Measurements from ENCODE around the gene MPP1. TPM values are rescaled to one million over a fixed set of nuclear protein-coding genes. Genes with fewer than 3 reads are reported as not detected.

The MPP1 gene
- total RNA-seq, 6 experiments from 2014 or later: 17.0 to 22.7 (median 20.5) TPM

- Mint-ChIP-seq H3K27me3 (ENCODE audit: insufficient read depth) (peaks cover 2% of the 10 kb centered on the region), H3K9me3 (no peaks in the 10 kb centered on the region), H3K27ac (no peak overlapping the region), H3K4me1 (ENCODE audit: low read depth) (peaks cover 23% of the 10 kb centered on the region), H3K36me3 (ENCODE audit: low read depth) (peaks cover 36% of the 10 kb centered on the region), H3K4me3 (no peak overlapping the region)
- DNase-seq: no peak
- no peak for TF ChIP-seq CTCF (IDR thresholded peaks at IDR 0.05)
These were observed 29.6 kb downstream of the MPP1 start for GRCh38 chrX:154775419-154776349.

GRCh38 chrX:154774622-154775021, 30.7 kb downstream of the MPP1 start:
- H3K27ac Mint-ChIP-seq: no peak overlapping the region
- no peak overlapping the region for H3K4me3 Mint-ChIP-seq

GRCh38 chrX:154762537-154763296, 42.6 kb downstream of the MPP1 start, which contains the start of gene DKC1:
Gene DKC1 (plus strand): TSS chrX:154762864. CDS start chrX:154762966, 102 bp downstream.
- DNase-seq: peak; percentile 91
- Mint-ChIP-seq H3K27me3 (ENCODE audit: insufficient read depth) (no peaks in the 10 kb centered on the region; the same call in 1 of the 2 replicates), H3K4me3 (peak within 1 kb of the TSS; percentile 90), H3K27ac (peak within 1 kb of the TSS; percentile 90), H3K36me3 (ENCODE audit: low read depth) (peaks cover 6% of the 10 kb centered on the region; the same call in 1 of the 2 replicates), H3K9me3 (no peaks in the 10 kb centered on the region), H3K4me1 (ENCODE audit: low read depth) (peaks cover 11% of the 10 kb centered on the region; the same call in 1 of the 2 replicates)
- 0 out of 2 replicates have a peak, but pooled peaks have one; percentile 26 for TF ChIP-seq CTCF (IDR thresholded peaks at IDR 0.05)

More at GRCh38 chrX:154774622-154775021, 30.7 kb downstream of the MPP1 start:
- TF ChIP-seq CTCF (IDR thresholded peaks at IDR 0.05): no peak
- DNase-seq: no peak
- no peaks in the 10 kb centered on the region for H3K9me3 Mint-ChIP-seq
- peaks cover 39% of the 10 kb centered on the region for H3K36me3 Mint-ChIP-seq (ENCODE audit: low read depth)
- peaks cover 2% of the 10 kb centered on the region for H3K27me3 Mint-ChIP-seq (ENCODE audit: insufficient read depth)
- H3K4me1 Mint-ChIP-seq (ENCODE audit: low read depth): peaks cover 22% of the 10 kb centered on the region

GRCh38 chrX:154761977-154762536, 43.2 kb downstream of the MPP1 start:
- peak overlapping the region; percentile 89 for H3K4me3 Mint-ChIP-seq
- H3K27ac Mint-ChIP-seq: peak overlapping the region; percentile 61
- peaks cover 6% of the 10 kb centered on the region; the same call in 1 of the 2 replicates for H3K36me3 Mint-ChIP-seq (ENCODE audit: low read depth)
- no peaks in the 10 kb centered on the region; the same call in 1 of the 2 replicates for H3K27me3 Mint-ChIP-seq (ENCODE audit: insufficient read depth)
- no peak for DNase-seq
- no peak for TF ChIP-seq CTCF (IDR thresholded peaks at IDR 0.05)
- H3K9me3 Mint-ChIP-seq: no peaks in the 10 kb centered on the region
- H3K4me1 Mint-ChIP-seq (ENCODE audit: low read depth): peaks cover 11% of the 10 kb centered on the region; the same call in 1 of the 2 replicates

GRCh38 chrX:154758696-154759095, 46.6 kb downstream of the MPP1 start:
- Mint-ChIP-seq H3K4me3 (no peak overlapping the region), H3K27me3 (ENCODE audit: insufficient read depth) (peaks cover 5% of the 10 kb centered on the region), H3K4me1 (ENCODE audit: low read depth) (peaks cover 6% of the 10 kb centered on the region; the same call in 1 of the 2 replicates), H3K9me3 (no peaks in the 10 kb centered on the region), H3K27ac (no peak overlapping the region), H3K36me3 (ENCODE audit: low read depth) (no peaks in the 10 kb centered on the region)
- TF ChIP-seq CTCF (IDR thresholded peaks at IDR 0.05): no peak
- no peak for DNase-seq

Data from HFFc6 (cell line).